Measurements from ENCODE around the gene THG1L.

THG1L gene

GRCh38 chr5:157750320-157750719 is 19.1 kb downstream of the THG1L start (continued):
- TF ChIP-seq ISL1 (CRISPR knock-in tag; IDR thresholded peaks at IDR 0.05) (no peak), CREB5 (CRISPR knock-in tag; IDR thresholded peaks at IDR 0.05; ENCODE audit: low read depth) (no peak)

GRCh38 chr5:157756122-157756521 is 24.9 kb downstream of the THG1L start:
- ATAC-seq: no peak
- no peak for TF ChIP-seq ESRRG (CRISPR knock-in tag; IDR thresholded peaks at IDR 0.05)
- no peak for TF ChIP-seq CSDC2 (CRISPR knock-in tag; IDR thresholded peaks at IDR 0.05)

- no peak for ATAC-seq
- TF ChIP-seq TSHZ2 (CRISPR knock-in tag; IDR thresholded peaks at IDR 0.05): no peak
- no peak for TF ChIP-seq ZFP30 (CRISPR knock-in tag; IDR thresholded peaks at IDR 0.05)
- no peak for TF ChIP-seq ZNF565 (CRISPR knock-in tag; conservative IDR thresholded peaks at IDR 0.05; ENCODE audit: low read depth)
- no peak for TF ChIP-seq BACH2 (CRISPR knock-in tag; IDR thresholded peaks at IDR 0.05; ENCODE audit: borderline replicate concordance)
- no peak for TF ChIP-seq GLIS3 (CRISPR knock-in tag; IDR thresholded peaks at IDR 0.05)
- TF ChIP-seq ZNF8 (CRISPR knock-in tag; IDR thresholded peaks at IDR 0.05): no peak
- TF ChIP-seq ZC3H10 (CRISPR knock-in tag; IDR thresholded peaks at IDR 0.05): no peak
- no peak for TF ChIP-seq PATZ1 (CRISPR knock-in tag; IDR thresholded peaks at IDR 0.05; ENCODE audit: borderline replicate concordance)
- TF ChIP-seq TCF4 (CRISPR knock-in tag; IDR thresholded peaks at IDR 0.05; ENCODE audit: borderline replicate concordance): no peak
- no peak for TF ChIP-seq RARB (CRISPR knock-in tag; IDR thresholded peaks at IDR 0.05)
- no peak for TF ChIP-seq ZFP3 (CRISPR knock-in tag; IDR thresholded peaks at IDR 0.05)
- TF ChIP-seq ISL1 (CRISPR knock-in tag; IDR thresholded peaks at IDR 0.05): no peak
- no peak for TF ChIP-seq CSDC2 (CRISPR knock-in tag; IDR thresholded peaks at IDR 0.05)
- TF ChIP-seq CSRNP3 (CRISPR knock-in tag; IDR thresholded peaks at IDR 0.05): no peak
- TF ChIP-seq ZNF70 (CRISPR knock-in tag; IDR thresholded peaks at IDR 0.05): no peak
- no peak for TF ChIP-seq SNAI2 (CRISPR knock-in tag; IDR thresholded peaks at IDR 0.05)
- TF ChIP-seq TOX (CRISPR knock-in tag; IDR thresholded peaks at IDR 0.05; ENCODE audit: borderline replicate concordance): no peak
- TF ChIP-seq ARNTL (CRISPR knock-in tag; IDR thresholded peaks at IDR 0.05; ENCODE audit: borderline replicate concordance, low read depth): no peak
- TF ChIP-seq PPARA (CRISPR knock-in tag; IDR thresholded peaks at IDR 0.05; ENCODE audit: borderline replicate concordance): no peak
Measured at GRCh38 chr5:157758706-157759105, 27.5 kb downstream of the THG1L start.

GRCh38 chr5:157761690-157762621 is 30.7 kb downstream of the THG1L start:
- peak; percentile 99 for ATAC-seq
- TF ChIP-seq SNAI2 (CRISPR knock-in tag; IDR thresholded peaks at IDR 0.05): no peak
